Fibroblast of the aortic adventitia (primary cell): ENCODE measurements around the gene PSMA6. TPM values are rescaled to one million over a fixed set of nuclear protein-coding genes. Genes with fewer than 3 reads are reported as not detected.

Experiments
- DNase-seq: peaks from one replicate; pipeline ENCODE4 v3.0.0-alpha.2; 2010; ENCODE audit warnings: low read depth
- H3K4me3 ChIP-seq: 2 replicates; pipeline ENCODE4 v1.5.1; 2011; ENCODE audit warnings: low read depth, mild to moderate bottlenecking, control low read depth, low read length, moderate library complexity
- total RNA-seq: library from RNA; depleted of rRNA; stranded (reverse); fragments of >200 nt; gene quantifications from 2 replicates; pipeline ENCODE4 v1.2.3, GENCODE V29; 2012; ENCODE audit warnings: low replicate concordance
- TF ChIP-seq, protein P1 (sequence below): IDR thresholded peaks from 2 replicates; pipeline ENCODE4 v1.5.1; 2011; ENCODE audit warnings: mild to moderate bottlenecking, low read length, control low read depth, inconsistent platforms; ENCODE audit not compliant: insufficient read depth

Gene PSMA6
- total RNA-seq, result 96.7 and 184 TPM in 2 replicates

DNA sequence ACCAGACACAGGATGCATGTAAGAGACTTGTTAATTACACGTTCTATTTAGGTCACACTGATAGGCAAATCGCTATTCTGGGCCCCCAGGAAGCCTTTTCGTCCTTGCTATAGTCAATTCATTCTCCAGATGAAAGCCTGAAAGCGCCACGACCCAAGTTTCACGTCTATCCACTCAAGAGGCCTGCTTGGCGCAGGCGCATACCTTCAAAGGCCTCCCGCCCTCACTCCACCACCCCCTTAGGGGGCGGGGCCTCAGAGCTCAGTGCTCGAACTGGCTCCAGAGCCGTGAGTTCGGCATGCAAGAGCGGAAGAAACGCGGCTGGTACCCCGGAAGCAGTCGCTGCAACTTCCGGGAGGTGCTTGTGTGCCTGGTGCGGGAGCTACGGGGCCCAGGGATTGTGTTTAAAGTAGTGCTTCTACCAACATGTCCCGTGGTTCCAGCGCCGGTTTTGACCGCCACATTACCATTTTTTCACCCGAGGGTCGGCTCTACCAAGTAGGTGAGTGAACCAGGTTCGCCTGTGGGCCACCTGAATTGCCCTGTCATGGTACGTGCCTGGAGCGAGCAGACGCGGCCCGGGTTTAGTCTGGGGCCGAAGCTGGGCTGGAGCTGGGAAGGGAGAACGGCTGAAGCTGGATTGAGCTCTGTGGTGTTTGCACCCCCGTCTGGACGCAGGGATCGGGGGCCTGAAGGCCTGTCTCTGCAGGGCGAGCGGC lies at the start of gene PSMA6:
Gene PSMA6, plus strand, starts transcription at position 332 of the 719 bp plus-strand sequence. Its CDS starts 95 bp downstream, at position 427.
- peak; percentile 98 for DNase-seq
- peak within 1 kb of the TSS; percentile 98 for H3K4me3 ChIP-seq
- TF ChIP-seq, protein P1, sequence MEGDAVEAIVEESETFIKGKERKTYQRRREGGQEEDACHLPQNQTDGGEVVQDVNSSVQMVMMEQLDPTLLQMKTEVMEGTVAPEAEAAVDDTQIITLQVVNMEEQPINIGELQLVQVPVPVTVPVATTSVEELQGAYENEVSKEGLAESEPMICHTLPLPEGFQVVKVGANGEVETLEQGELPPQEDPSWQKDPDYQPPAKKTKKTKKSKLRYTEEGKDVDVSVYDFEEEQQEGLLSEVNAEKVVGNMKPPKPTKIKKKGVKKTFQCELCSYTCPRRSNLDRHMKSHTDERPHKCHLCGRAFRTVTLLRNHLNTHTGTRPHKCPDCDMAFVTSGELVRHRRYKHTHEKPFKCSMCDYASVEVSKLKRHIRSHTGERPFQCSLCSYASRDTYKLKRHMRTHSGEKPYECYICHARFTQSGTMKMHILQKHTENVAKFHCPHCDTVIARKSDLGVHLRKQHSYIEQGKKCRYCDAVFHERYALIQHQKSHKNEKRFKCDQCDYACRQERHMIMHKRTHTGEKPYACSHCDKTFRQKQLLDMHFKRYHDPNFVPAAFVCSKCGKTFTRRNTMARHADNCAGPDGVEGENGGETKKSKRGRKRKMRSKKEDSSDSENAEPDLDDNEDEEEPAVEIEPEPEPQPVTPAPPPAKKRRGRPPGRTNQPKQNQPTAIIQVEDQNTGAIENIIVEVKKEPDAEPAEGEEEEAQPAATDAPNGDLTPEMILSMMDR, result no peak

DNA sequence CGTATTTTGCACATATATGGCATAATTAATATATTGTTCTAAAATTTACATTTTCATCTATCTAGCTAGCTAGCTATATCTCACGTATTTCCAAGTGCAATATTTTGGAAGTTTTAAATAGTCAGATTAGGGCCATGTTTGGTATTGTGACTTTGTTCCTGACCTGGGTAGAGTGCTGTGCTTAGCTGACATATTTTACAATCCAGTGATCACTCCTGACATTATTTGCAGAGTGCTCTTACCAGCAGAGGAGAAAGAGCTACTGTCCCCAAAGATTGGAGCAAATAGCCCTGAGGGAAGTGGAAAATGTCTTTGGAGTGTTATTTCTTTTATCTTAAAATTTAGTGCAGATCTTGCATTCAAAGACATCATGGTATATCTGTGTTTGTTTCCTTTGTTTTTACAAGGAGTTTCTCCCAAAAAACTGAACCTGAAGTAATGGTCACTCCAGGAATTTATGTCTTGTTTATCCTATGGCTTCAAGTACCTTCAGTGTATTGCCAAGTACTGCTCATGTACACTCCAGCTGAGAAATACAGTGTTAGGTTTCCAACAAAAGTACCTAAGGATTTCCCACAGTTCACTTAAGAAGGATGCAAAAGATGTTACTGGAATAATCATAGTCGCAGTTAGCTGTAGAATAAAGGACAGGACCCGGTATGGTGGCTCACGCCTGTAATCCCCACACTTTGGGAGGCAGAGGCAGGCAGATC lies 49.4 kb upstream of the PSMA6 start:
- no peak overlapping the region for H3K4me3 ChIP-seq
- TF ChIP-seq, protein P1, result no peak

DNA sequence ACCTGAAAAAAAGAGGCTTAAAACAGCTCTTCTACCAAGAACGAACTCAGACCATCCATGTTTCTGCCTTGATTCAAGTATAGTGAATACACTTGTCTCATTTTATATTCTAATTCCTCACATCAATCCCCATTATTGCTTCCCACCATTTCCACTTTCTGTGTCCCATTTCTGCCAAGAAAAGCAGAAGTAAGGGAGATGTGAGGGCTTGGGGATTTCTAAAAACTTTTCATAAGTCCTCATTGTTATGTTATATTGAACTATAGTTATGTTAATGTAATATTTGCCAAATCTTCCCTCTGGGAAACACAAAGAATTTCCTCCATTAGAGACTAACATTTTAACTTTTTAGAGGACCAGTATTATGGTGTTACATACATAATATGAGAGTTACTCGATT lies 48.2 kb upstream of the PSMA6 start:
- no peak overlapping the region for H3K4me3 ChIP-seq
- no peak for DNase-seq
- TF ChIP-seq, protein P1, result no peak

More for the DNA sequence above, 49.4 kb upstream of the PSMA6 start:
- no peak for DNase-seq

DNA sequence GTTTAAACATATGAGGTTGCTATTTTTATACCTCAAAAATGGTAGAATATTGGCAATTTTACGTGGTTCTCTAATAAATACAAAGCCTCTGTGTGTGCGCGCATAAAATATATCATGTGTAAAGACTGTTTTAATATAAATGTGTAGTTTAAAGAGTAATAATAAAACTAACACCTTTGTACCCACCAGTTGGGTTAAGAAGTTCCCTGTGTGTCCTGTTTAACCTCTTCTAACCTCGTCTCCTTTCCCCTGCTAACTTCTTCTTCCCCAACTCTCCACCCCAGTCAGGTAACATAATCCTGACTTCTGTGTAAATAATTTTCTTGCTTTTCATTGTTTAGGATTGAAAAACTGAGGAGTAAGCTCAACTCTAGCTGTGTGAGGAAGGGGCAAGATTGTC lies 47.6 kb upstream of the PSMA6 start:
- no peak for DNase-seq
- TF ChIP-seq, protein P1, result no peak
- H3K4me3 ChIP-seq, result no peak overlapping the region

DNA sequence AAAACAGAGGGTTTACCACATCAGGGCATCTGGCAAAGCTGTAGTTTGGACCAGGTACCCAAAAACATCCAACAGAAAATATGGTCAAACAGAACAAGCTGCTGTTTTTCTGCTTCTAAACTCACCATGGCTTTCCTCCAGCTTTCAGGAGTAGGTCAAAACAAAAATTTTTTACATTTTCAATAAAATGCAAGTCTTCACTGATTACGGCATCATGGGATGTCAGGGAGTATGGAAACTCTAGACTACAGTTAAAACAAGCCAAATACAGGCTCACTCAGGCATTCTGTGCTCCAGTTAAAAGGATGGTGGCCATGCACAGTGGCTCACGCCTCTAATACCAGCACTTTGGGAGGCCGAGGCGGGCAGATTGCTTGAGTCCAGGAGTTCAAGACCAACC lies 47.1 kb upstream of the PSMA6 start:
- H3K4me3 ChIP-seq, result no peak overlapping the region
- TF ChIP-seq, protein P1, result no peak
- DNase-seq, result no peak

DNA sequence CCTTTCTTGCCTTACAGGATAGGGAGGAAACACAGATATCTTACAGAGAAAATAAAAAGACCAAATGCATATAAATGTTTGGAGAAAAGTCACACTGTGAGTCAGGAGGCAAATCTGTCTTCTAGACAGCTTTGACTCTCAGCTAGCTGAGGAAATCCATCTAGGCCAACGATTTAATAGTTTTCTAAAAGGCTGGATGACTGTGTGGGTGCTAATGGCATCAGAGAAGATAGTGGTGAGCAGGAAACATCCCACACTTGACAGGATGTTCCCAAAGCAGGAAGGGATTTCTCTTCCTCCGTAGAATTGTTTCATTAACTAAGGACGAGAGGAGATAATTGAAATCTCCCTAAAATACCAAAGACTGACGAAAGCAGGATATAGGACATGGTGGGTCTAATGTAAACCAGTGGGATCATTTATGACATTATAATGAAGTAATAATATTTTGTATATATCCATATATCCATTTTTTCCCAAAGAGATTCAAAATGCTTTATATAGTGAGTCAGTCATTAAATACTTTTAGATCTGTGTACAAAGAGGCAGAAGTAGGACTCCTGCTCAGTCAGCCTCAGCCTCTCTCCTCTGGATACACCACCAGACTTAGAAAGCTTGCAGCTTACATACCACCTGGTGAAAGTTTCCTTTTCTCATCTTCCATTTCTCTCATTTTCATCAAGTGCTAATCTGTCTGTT lies 44.3 kb upstream of the PSMA6 start:
- TF ChIP-seq, protein P1, result no peak
- DNase-seq, result no peak
- no peak overlapping the region for H3K4me3 ChIP-seq
